ENCODE data around the gene ATXN3.

DNA sequence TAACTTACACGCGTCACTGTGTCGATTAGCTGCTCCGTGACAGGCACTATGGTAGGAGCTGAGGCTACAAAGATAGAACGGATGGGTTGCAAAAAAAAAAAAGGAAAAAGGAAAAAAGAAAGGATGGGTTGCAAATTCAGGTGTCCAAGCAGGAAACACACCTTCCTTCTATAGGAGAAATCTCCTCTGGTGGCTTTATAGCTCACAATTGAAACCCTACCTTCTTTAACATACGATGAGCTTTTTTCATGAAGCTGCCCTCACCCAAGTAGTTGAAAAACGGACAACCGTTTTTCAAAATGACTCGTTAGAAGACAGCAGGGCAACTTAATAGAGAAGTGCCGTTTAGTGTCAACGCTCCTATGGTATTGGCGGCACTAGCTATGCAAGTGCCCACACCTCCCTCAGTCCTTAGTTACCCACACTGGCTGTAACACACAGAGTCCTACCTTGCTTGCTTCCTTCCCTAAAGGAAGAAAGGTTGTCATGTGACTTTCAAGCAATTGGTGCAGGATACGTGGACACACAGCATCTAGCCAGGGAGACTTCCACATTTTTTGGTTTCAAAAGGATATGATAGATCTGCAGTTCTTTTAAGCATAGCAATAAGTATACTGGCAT is 65.8 kb downstream of the ATXN3 start:
- TF ChIP-seq CTCF (IDR thresholded peaks at IDR 0.05), result no peak
- TF ChIP-seq POLR2A (IDR thresholded peaks at IDR 0.05), result no peak
- peak; percentile 33 for TF ChIP-seq POLR2AphosphoS5 (IDR thresholded peaks at IDR 0.05)
